ENCODE results near the gene KIFAP3. TPM values are rescaled to one million over a fixed set of nuclear protein-coding genes. Genes with fewer than 3 reads are reported as not detected.

The KIFAP3 gene
- total and polyA plus RNA-seq, 2 donors (not counting 1 experiment from before 2014, with no cell fraction given): 3.7 to 14.9 TPM

DNA sequence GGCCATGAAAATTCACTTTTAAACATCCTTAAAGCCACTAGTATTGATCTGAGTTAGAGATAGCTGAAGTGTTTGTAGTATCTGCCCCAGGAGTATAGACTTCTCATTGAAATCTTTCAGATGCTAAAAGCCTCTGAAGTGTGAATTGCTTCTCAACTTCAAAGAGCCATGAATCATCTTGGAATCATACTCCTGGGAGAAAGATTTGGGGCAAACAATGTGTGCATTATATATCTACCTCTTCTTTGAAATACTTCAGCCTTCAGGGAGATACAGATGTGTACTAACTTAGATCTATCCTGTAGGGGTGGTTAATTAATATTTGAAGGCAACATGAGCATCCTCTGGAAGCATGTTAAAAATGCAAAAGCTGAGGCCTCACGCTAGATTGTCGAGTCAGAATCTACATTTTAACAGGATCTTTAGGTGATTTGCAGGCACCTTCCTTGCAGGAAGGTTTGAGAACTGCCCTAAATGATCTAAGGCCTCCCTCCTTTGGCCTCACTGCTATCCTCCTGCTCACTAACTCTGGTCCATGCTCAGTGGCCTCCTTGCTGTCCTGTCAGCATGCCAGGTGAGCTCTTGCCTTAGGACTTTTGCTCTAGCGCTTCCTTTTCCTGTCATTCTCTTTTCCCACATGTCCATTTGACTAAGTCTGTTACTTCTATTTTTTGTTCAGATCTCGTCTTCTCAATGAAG lies 174.8 kb downstream of the KIFAP3 start:
- Mint-ChIP-seq H3K27ac (no peak overlapping the region), H3K27me3 (peaks cover 41% of the 10 kb centered on the region), H3K4me1 (peaks cover 7% of the 10 kb centered on the region), H3K9me3 (ENCODE audit: insufficient read depth) (no peaks in the 10 kb centered on the region), H3K4me3 (no peak overlapping the region)
- no peak overlapping the region for H3K4me3 ChIP-seq (ENCODE audit: control extremely low read depth in 1 of 5, extremely low read depth in 1 of 5, insufficient read depth in 1 of 5, low read depth in 2 of 5, low read length in 4 of 5)
- no peak overlapping the region for H3K4me2 ChIP-seq (replicated peaks; ENCODE audit: low read depth, low read length, poor library complexity, severe bottlenecking)
- no peaks in the 10 kb centered on the region for H3K36me3 ChIP-seq (replicated peaks in 1 of 2; ENCODE audit: control extremely low read depth in 1 of 2, control insufficient read depth in 1 of 2, extremely low read depth in 1 of 2, insufficient read depth in 2 of 2, low read length in 1 of 2)
- WGBS (ENCODE audit: insufficient coverage): 74% methylated on average over 4 of the region's 4 CpGs
- no peak overlapping the region for H3K27ac ChIP-seq (ENCODE audit: low read length in 2 of 2)
- no peak for ATAC-seq (ENCODE audit: low read depth)
- DNase-seq: no peak
- no peaks in the 10 kb centered on the region for H3K9me3 ChIP-seq (ENCODE audit: control extremely low read depth in 1 of 3, control insufficient read depth in 2 of 3, insufficient read depth in 1 of 3, low read length in 2 of 3)
- ChIA-PET POLR2A (no interaction called here), CTCF (interaction anchor here (1.2 kb wide), 1 partner anchor 1414 kb away, joined by 4 read pairs; the partner anchor contains the start of gene FMO4)
- no peak for TF ChIP-seq EZH2 (IDR thresholded peaks at IDR 0.05; ENCODE audit: borderline replicate concordance, insufficient read depth, low read depth, low read length, poor library complexity, severe bottlenecking)
- H2AFZ ChIP-seq (ENCODE audit: insufficient read depth, low read depth, low read length, poor library complexity, severe bottlenecking): no peak overlapping the region
- H3K9ac ChIP-seq (ENCODE audit: low read length): no peak overlapping the region
- H3K27me3 ChIP-seq (replicated peaks in 1 of 4; ENCODE audit: control extremely low read depth in 1 of 4, control insufficient read depth in 3 of 4, insufficient read depth in 4 of 4, low read length in 3 of 4): peaks cover 0 to 13% (median 6%) of the 10 kb centered on the region in 4 experiments
- no peaks in the 10 kb centered on the region for H4K20me1 ChIP-seq (ENCODE audit: control insufficient read depth, insufficient read depth, low read length, poor library complexity, severe bottlenecking)
- peaks cover under 1 to 7% of the 10 kb centered on the region in 2 donors for H3K4me1 ChIP-seq (ENCODE audit: control insufficient read depth in 2 of 2, insufficient read depth in 2 of 2, low read length in 2 of 2)
- intact Hi-C loops (cut with micrococcal nuclease): no loop called here
- no peaks in the 10 kb centered on the region for H3K79me2 ChIP-seq (ENCODE audit: control insufficient read depth, insufficient read depth, low read length)

DNA sequence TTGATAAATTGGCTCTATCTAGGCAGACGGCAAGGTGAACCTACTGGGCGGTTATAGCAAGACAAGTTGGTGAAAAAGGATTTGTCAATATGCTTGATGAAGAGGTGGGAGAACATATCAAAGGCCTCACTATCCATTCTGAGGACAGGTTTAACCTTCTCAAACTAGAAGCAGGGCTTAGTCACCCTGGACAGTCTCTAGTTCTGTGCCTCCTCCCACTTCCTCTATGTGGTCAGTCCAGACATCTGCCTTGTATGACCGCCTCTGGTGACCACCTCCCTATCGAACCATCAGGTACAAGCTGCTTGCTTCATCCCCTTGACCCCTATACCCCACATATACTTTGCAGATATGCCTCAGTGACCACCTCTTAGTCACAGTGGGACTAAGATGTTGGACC lies 178.5 kb downstream of the KIFAP3 start:
- no peak for ATAC-seq (ENCODE audit: low read depth)
- Mint-ChIP-seq H3K4me1 (peaks cover 27% of the 10 kb centered on the region), H3K4me3 (no peak overlapping the region), H3K9me3 (ENCODE audit: insufficient read depth) (no peaks in the 10 kb centered on the region), H3K27ac (no peak overlapping the region), H3K27me3 (peaks cover 17% of the 10 kb centered on the region)
- Histone ChIP-seq H3K9ac (ENCODE audit: low read length) (no peak overlapping the region), H3K4me2 (replicated peaks; ENCODE audit: low read depth, low read length, poor library complexity, severe bottlenecking) (no peak overlapping the region), H3K27me3 (replicated peaks in 1 of 4; ENCODE audit: control extremely low read depth in 1 of 4, control insufficient read depth in 3 of 4, insufficient read depth in 4 of 4, low read length in 3 of 4) (peaks cover 0 to 6% (median 5%) of the 10 kb centered on the region in 4 experiments), H3K4me1 (ENCODE audit: control insufficient read depth in 2 of 2, insufficient read depth in 2 of 2, low read length in 2 of 2) (peaks cover 20 to 23% of the 10 kb centered on the region in 2 donors), H3K9me3 (ENCODE audit: control extremely low read depth in 1 of 3, control insufficient read depth in 2 of 3, insufficient read depth in 1 of 3, low read length in 2 of 3) (no peaks in the 10 kb centered on the region), H3K36me3 (replicated peaks in 1 of 2; ENCODE audit: control extremely low read depth in 1 of 2, control insufficient read depth in 1 of 2, extremely low read depth in 1 of 2, insufficient read depth in 2 of 2, low read length in 1 of 2) (no peaks in the 10 kb centered on the region), H3K79me2 (ENCODE audit: control insufficient read depth, insufficient read depth, low read length) (peaks cover 23% of the 10 kb centered on the region), H2AFZ (ENCODE audit: insufficient read depth, low read depth, low read length, poor library complexity, severe bottlenecking) (no peak overlapping the region), H3K27ac (ENCODE audit: low read length in 2 of 2) (no peak overlapping the region), H4K20me1 (ENCODE audit: control insufficient read depth, insufficient read depth, low read length, poor library complexity, severe bottlenecking) (no peaks in the 10 kb centered on the region), H3K4me3 (ENCODE audit: control extremely low read depth in 1 of 5, extremely low read depth in 1 of 5, insufficient read depth in 1 of 5, low read depth in 2 of 5, low read length in 4 of 5) (no peak overlapping the region)
- intact Hi-C loops (cut with micrococcal nuclease): no loop called here
- WGBS (ENCODE audit: insufficient coverage): 75% methylated on average over 2 of the region's 4 CpGs
- TF ChIP-seq EZH2 (IDR thresholded peaks at IDR 0.05; ENCODE audit: borderline replicate concordance, insufficient read depth, low read depth, low read length, poor library complexity, severe bottlenecking): no peak
- TF ChIP-seq, protein P1, sequence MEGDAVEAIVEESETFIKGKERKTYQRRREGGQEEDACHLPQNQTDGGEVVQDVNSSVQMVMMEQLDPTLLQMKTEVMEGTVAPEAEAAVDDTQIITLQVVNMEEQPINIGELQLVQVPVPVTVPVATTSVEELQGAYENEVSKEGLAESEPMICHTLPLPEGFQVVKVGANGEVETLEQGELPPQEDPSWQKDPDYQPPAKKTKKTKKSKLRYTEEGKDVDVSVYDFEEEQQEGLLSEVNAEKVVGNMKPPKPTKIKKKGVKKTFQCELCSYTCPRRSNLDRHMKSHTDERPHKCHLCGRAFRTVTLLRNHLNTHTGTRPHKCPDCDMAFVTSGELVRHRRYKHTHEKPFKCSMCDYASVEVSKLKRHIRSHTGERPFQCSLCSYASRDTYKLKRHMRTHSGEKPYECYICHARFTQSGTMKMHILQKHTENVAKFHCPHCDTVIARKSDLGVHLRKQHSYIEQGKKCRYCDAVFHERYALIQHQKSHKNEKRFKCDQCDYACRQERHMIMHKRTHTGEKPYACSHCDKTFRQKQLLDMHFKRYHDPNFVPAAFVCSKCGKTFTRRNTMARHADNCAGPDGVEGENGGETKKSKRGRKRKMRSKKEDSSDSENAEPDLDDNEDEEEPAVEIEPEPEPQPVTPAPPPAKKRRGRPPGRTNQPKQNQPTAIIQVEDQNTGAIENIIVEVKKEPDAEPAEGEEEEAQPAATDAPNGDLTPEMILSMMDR (IDR thresholded peaks at IDR 0.05): no peak
- ChIA-PET CTCF (no interaction called here), POLR2A (no interaction called here)
- no peak for DNase-seq
